ENCODE data around the gene PARG.

GRCh38 chr10:49769692-49770091 lies 172.1 kb downstream of the PARG start:
- TF ChIP-seq POLR2AphosphoS5 (IDR thresholded peaks at IDR 0.05): no peak
- TF ChIP-seq CTCF (IDR thresholded peaks at IDR 0.05): no peak
- no peak for TF ChIP-seq EP300 (IDR thresholded peaks at IDR 0.05; ENCODE audit: low read depth)
